ENCODE data around the gene RAB25.

Gene RAB25

DNA sequence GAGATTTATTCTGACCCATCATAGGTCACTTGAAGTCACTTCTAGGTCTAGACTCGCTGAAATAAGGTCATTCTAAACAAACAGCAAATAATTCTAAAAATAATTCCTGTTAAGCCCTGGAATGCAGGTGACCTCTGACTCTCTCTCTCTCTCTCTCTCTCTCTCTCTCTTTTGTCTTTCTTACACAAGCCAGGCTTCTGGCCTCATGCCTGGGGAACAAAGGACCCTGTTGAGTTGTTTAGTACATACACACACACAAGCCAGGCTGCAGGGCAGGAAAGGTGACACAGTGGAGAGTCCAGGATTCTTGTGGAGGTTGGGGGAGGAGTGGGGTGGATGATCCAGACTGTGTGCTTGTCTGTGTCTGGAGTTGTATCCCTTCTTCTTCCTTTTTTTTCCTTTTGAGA is 25.3 kb downstream of the RAB25 start:
- Histone ChIP-seq H3K9me3 (ENCODE audit: control insufficient read depth, insufficient read depth, low read length) (no peaks in the 10 kb centered on the region), H3K27ac (ENCODE audit: low read length) (no peak overlapping the region), H3K36me3 (ENCODE audit: control insufficient read depth, insufficient read depth, low read length) (no peaks in the 10 kb centered on the region), H3K4me1 (ENCODE audit: control insufficient read depth, insufficient read depth, low read length) (peaks cover 7% of the 10 kb centered on the region; the same call in 1 of the 2 replicates), H3K4me3 (ENCODE audit: low read length) (no peak overlapping the region), H3K27me3 (ENCODE audit: control insufficient read depth, insufficient read depth, low read length) (no peaks in the 10 kb centered on the region)
- DNase-seq (ENCODE audit: low read depth, low spot score), result no peak
- WGBS (ENCODE audit: insufficient coverage, insufficient read length), result no CpG with 5 or more reads among the region's 1 CpG

DNA sequence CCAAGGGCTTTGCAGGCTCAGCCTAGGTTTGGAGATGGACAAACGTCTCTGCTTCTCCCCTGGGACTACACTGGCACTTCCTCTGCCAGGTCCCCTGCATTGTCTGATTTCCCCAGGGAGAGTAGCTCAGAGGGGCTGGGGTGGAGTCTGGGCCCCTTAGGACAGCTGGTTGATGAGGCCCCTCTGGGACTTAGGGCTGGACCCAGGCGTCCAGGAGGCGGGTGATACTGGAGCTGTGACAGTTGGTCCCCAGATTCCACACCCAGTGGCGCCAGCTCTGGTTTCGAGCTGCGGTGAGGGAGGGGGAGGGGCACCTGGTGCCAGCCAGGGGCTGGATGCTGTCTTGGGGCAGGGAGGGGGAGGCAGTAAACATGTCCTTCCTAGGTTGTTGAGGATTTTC is 28.7 kb downstream of the RAB25 start:
- H3K27ac ChIP-seq (ENCODE audit: low read length), result no peak overlapping the region
- no peak for DNase-seq (ENCODE audit: low read depth, low spot score)
- no peaks in the 10 kb centered on the region for H3K9me3 ChIP-seq (ENCODE audit: control insufficient read depth, insufficient read depth, low read length)
- peaks cover 6% of the 10 kb centered on the region; the same call in 1 of the 2 replicates for H3K4me1 ChIP-seq (ENCODE audit: control insufficient read depth, insufficient read depth, low read length)
- WGBS (ENCODE audit: insufficient coverage, insufficient read length), result no CpG with 5 or more reads among the region's 6 CpGs
- H3K36me3 ChIP-seq (ENCODE audit: control insufficient read depth, insufficient read depth, low read length), result no peaks in the 10 kb centered on the region
- H3K4me3 ChIP-seq (ENCODE audit: low read length), result no peak overlapping the region
- no peaks in the 10 kb centered on the region for H3K27me3 ChIP-seq (ENCODE audit: control insufficient read depth, insufficient read depth, low read length)

DNA sequence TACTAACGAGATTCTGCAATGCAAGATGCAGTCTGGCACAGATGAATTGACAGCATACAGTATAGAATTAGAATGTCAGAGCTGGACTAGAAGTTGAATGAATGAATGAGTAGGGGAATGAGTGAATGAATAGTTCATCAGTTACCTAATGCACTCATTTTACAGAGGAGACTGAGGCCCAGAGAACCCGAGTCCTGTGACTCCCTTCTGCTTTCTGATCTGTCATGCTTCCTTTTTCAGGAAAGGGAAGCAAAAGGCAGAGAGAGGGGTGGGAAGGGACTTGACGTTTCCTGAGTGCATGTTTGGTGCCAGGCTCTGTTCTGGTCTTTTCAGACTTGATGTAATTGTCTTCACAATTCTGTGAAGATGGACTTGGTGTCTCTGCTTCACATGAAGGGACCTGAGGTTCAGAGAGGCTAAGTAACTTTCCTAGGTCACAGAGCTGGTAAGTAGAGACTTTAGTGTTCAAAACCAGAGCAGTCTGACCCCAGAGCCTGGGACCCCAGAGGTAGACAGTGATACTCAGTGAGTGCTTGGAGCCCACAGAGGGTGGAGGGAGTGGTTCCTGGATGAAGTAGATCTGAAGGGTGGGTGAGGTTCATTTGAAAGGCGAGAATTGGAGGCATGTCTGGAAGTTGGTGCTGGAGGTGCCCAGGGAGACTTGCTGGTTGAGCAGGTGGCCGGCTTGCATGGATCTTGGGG is 29.3 kb downstream of the RAB25 start:
- Histone ChIP-seq H3K4me3 (ENCODE audit: low read length) (no peak overlapping the region), H3K4me1 (ENCODE audit: control insufficient read depth, insufficient read depth, low read length) (peaks cover 3% of the 10 kb centered on the region; the same call in 1 of the 2 replicates), H3K36me3 (ENCODE audit: control insufficient read depth, insufficient read depth, low read length) (no peaks in the 10 kb centered on the region), H3K27ac (ENCODE audit: low read length) (no peak overlapping the region), H3K27me3 (ENCODE audit: control insufficient read depth, insufficient read depth, low read length) (no peaks in the 10 kb centered on the region), H3K9me3 (ENCODE audit: control insufficient read depth, insufficient read depth, low read length) (no peaks in the 10 kb centered on the region)
- WGBS (ENCODE audit: insufficient coverage, insufficient read length), result no CpG with 5 or more reads among the region's 5 CpGs
- DNase-seq (ENCODE audit: low read depth, low spot score), result no peak

DNA sequence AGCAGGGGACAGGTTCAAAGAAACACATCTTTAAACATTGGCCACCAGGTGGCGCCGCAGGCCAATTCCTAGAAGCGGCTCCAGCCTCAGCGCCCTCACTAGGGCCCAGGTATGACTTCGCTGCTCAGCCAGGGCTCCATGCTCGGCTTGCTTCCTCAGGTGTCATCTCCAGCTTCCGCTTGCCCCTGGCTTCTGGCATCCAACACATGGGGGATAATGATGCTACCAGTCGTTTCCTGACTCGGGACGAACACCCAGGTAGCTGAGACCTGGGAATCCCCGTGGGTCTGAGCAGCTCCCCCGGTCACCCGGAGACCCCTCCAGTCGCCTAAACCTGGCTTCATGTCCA is 29.9 kb downstream of the RAB25 start:
- peak; percentile 87 for DNase-seq (ENCODE audit: low read depth, low spot score)
- no CpG with 5 or more reads among the region's 14 CpGs for WGBS (ENCODE audit: insufficient coverage, insufficient read length)
- no peak overlapping the region for H3K27ac ChIP-seq (ENCODE audit: low read length)

DNA sequence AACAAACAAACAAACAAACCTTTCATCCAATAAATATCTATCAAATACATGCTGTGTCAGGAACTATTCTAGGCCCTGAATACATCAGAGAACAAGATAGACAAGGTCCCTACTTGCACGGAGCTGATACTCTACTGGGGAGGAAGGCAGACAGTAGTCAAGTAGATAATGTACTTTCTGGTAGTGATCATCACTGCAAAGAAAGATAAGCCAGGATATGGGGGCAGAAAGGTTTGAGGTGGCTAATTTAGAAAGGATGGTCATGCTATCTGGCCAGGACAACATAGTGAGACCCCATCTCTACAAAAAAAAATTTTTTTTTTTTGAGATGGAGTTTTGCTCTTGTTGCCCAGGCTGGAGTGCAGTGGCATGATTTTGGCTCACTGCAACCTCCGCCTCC is 30.6 kb downstream of the RAB25 start:
- H3K9me3 ChIP-seq (ENCODE audit: control insufficient read depth, insufficient read depth, low read length), result no peaks in the 10 kb centered on the region
- no peaks in the 10 kb centered on the region for H3K27me3 ChIP-seq (ENCODE audit: control insufficient read depth, insufficient read depth, low read length)
- H3K36me3 ChIP-seq (ENCODE audit: control insufficient read depth, insufficient read depth, low read length), result no peaks in the 10 kb centered on the region
- no peak for DNase-seq (ENCODE audit: low read depth, low spot score)
- H3K4me3 ChIP-seq (ENCODE audit: low read length), result no peak overlapping the region
- WGBS (ENCODE audit: insufficient coverage, insufficient read length), result no CpG with 5 or more reads among the region's 2 CpGs
- H3K4me1 ChIP-seq (ENCODE audit: control insufficient read depth, insufficient read depth, low read length), result peaks cover 3% of the 10 kb centered on the region; the same call in 1 of the 2 replicates
- no peak overlapping the region for H3K27ac ChIP-seq (ENCODE audit: low read length)

More for the DNA sequence above, 29.9 kb downstream of the RAB25 start:
- no peaks in the 10 kb centered on the region for H3K36me3 ChIP-seq (ENCODE audit: control insufficient read depth, insufficient read depth, low read length)
- H3K27me3 ChIP-seq (ENCODE audit: control insufficient read depth, insufficient read depth, low read length), result no peaks in the 10 kb centered on the region
- peaks cover 3% of the 10 kb centered on the region; the same call in 1 of the 2 replicates for H3K4me1 ChIP-seq (ENCODE audit: control insufficient read depth, insufficient read depth, low read length)
- H3K4me3 ChIP-seq (ENCODE audit: low read length), result no peak overlapping the region
- no peaks in the 10 kb centered on the region for H3K9me3 ChIP-seq (ENCODE audit: control insufficient read depth, insufficient read depth, low read length)

DNA sequence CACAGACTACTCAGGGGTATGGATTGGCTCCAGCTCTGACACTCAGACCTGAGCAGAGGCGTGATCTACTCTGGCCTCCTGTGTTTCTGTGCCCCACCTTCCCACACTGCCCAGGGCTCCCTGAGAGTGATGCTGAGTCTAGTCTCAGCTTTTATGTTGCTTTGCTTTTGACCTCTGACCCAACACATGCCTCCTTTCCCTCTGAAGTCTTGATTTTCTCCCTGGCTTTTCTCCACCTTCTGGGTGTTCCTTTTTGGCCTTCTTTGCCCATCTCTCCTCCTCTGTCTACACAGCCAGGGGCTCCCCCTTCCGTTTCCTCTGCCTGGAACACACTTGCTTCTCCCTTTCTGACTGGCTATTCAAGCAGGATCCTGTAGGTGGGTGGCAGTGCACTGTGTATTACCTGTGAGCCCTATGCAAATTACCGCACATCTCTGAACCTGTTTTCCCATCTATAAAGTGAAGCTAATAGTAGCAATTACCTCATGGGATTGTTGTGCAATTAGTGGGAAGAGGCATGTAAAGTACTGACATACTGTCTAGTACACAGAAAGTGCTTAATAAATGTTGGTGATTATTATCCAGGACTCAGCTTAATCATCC is 35.0 kb downstream of the RAB25 start:
- Histone ChIP-seq H3K27me3 (ENCODE audit: control insufficient read depth, insufficient read depth, low read length) (no peaks in the 10 kb centered on the region), H3K4me1 (ENCODE audit: control insufficient read depth, insufficient read depth, low read length) (no peaks in the 10 kb centered on the region), H3K27ac (ENCODE audit: low read length) (no peak overlapping the region), H3K36me3 (ENCODE audit: control insufficient read depth, insufficient read depth, low read length) (no peaks in the 10 kb centered on the region; the same call in 1 of the 2 replicates), H3K4me3 (ENCODE audit: low read length) (no peak overlapping the region), H3K9me3 (ENCODE audit: control insufficient read depth, insufficient read depth, low read length) (no peaks in the 10 kb centered on the region)
- WGBS (ENCODE audit: insufficient coverage, insufficient read length), result no CpG with 5 or more reads among the region's 3 CpGs
- DNase-seq (ENCODE audit: low read depth, low spot score), result no peak

DNA sequence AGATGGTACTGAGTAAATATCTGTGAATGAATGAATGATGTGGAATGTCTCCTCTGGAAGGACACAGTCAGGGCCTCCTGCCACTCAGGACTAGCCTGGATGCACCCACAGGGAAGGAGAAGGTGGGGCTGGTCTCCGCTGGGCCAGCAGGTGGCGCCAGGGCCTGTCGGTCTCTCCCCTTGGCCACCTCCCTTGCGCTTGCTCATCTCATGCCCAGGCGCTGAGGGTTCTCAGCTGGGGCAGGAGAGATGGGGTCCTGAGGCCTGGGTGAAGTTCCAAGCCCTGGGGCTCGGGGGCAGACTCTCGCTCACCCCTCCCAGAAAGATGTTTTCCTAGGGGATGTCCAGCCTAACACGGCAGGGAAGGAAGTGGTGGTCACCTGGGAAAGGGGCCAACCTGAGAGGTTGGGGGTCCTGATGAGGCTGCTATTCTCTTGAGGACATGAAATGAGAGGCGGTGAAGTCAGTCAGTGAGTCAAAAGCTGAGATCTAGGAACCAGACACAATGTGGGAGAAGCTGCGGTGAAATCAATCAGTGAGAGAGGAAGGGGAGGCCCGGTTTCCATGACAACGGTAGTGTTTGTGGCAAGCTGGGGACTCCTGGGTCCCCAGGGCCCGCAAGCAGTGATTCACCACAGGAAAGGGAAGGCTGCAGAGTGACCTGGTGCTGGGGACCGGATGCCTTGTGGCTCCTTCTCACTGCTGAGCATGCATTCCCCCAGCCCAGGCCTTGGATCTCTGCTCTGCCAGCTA is 35.9 kb downstream of the RAB25 start:
- Histone ChIP-seq H3K4me3 (ENCODE audit: low read length) (no peak overlapping the region), H3K4me1 (ENCODE audit: control insufficient read depth, insufficient read depth, low read length) (no peaks in the 10 kb centered on the region), H3K9me3 (ENCODE audit: control insufficient read depth, insufficient read depth, low read length) (no peaks in the 10 kb centered on the region), H3K27me3 (ENCODE audit: control insufficient read depth, insufficient read depth, low read length) (no peaks in the 10 kb centered on the region), H3K27ac (ENCODE audit: low read length) (no peak overlapping the region), H3K36me3 (ENCODE audit: control insufficient read depth, insufficient read depth, low read length) (no peaks in the 10 kb centered on the region; the same call in 1 of the 2 replicates)
- no CpG with 5 or more reads among the region's 14 CpGs for WGBS (ENCODE audit: insufficient coverage, insufficient read length)
- DNase-seq (ENCODE audit: low read depth, low spot score), result no peak

DNA sequence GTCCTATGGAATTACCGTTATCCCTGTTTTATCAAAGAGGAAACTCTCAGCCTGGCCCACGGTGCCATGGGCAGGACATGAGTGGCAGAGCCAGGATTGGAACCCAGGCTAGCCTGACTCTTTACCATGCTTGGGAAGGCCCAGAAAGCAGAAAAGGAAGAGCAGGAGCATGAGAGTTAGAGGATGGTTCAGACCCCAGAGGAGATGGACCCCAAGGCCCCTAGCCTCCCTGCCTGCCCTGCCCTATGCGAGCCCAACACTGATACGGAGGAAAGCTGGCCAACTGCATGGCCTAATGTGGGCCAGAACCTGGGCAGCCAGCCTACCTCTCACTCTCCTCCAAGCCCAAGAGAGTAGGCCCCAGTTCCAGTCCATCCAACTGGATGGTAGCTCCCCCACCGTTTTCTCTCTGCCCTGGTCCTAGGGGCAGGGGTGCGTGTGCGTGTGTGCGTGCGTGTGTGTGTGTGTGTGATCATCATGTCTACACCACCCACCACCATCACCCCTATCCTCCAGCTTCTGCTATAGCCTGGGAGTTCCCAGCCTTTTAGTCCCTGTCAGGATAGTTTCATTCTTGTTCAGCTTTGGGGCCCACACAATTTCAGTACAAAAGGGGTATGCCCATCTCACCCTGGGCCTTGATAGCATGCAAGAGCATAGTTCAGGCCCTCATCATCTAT is 36.7 kb downstream of the RAB25 start:
- Histone ChIP-seq H3K4me1 (ENCODE audit: control insufficient read depth, insufficient read depth, low read length) (no peaks in the 10 kb centered on the region), H3K9me3 (ENCODE audit: control insufficient read depth, insufficient read depth, low read length) (no peaks in the 10 kb centered on the region), H3K27ac (ENCODE audit: low read length) (no peak overlapping the region), H3K36me3 (ENCODE audit: control insufficient read depth, insufficient read depth, low read length) (no peaks in the 10 kb centered on the region; the same call in 1 of the 2 replicates), H3K4me3 (ENCODE audit: low read length) (no peak overlapping the region), H3K27me3 (ENCODE audit: control insufficient read depth, insufficient read depth, low read length) (no peaks in the 10 kb centered on the region)
- no CpG with 5 or more reads among the region's 9 CpGs for WGBS (ENCODE audit: insufficient coverage, insufficient read length)
- no peak for DNase-seq (ENCODE audit: low read depth, low spot score)

DNA sequence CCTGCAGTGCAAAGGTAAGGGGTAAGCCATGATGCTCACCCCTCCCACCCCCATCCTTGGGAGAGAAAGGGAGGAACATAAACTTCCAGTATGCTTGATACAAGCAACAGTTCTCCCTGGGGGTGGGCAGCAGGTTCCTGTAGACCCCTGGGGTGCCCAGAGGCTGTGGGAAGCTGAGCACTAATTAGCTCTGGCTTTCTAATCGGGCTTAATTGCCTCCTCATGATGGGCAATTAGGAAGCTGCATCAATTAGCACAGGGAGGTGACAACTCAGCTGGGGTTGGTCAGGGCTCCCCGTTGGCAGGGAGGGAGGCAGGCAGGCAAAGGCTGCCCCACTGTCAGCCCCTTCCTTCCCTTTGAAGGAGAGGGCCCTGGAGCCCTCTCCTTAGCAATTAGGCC is 37.8 kb downstream of the RAB25 start:
- WGBS (ENCODE audit: insufficient coverage, insufficient read length), result no CpG with 5 or more reads among the region's 2 CpGs
- DNase-seq (ENCODE audit: low read depth, low spot score), result no peak
- H3K36me3 ChIP-seq (ENCODE audit: control insufficient read depth, insufficient read depth, low read length), result no peaks in the 10 kb centered on the region; the same call in 1 of the 2 replicates
- H3K4me3 ChIP-seq (ENCODE audit: low read length), result no peak overlapping the region
- H3K9me3 ChIP-seq (ENCODE audit: control insufficient read depth, insufficient read depth, low read length), result no peaks in the 10 kb centered on the region
- H3K27me3 ChIP-seq (ENCODE audit: control insufficient read depth, insufficient read depth, low read length), result no peaks in the 10 kb centered on the region
- H3K4me1 ChIP-seq (ENCODE audit: control insufficient read depth, insufficient read depth, low read length), result peaks cover 5% of the 10 kb centered on the region
- no peak overlapping the region for H3K27ac ChIP-seq (ENCODE audit: low read length)

DNA sequence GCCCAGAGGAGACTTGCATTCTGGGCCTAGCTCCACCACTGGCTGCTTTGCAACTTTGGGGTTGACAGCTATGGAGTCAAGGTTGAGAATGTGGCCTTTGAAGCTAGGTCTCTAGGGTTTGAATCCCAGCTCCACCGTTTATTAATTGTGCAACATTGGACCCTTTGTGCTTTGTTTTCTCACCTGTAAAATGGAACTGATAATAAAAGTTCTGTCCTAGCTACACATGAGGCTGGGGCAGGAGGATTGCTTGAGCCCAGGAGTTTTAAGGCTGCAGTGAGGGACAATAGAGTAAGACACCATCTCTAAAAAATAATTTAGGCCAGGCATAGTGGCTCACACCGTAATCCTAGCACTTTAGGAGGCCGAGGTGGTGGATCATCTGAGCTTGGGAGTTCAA is 38.3 kb downstream of the RAB25 start:
- Histone ChIP-seq H3K4me3 (ENCODE audit: low read length) (no peak overlapping the region), H3K4me1 (ENCODE audit: control insufficient read depth, insufficient read depth, low read length) (peaks cover 10% of the 10 kb centered on the region), H3K36me3 (ENCODE audit: control insufficient read depth, insufficient read depth, low read length) (no peaks in the 10 kb centered on the region; the same call in 1 of the 2 replicates), H3K27me3 (ENCODE audit: control insufficient read depth, insufficient read depth, low read length) (no peaks in the 10 kb centered on the region), H3K9me3 (ENCODE audit: control insufficient read depth, insufficient read depth, low read length) (no peaks in the 10 kb centered on the region), H3K27ac (ENCODE audit: low read length) (no peak overlapping the region)
- no peak for DNase-seq (ENCODE audit: low read depth, low spot score)
- no CpG with 5 or more reads among the region's 3 CpGs for WGBS (ENCODE audit: insufficient coverage, insufficient read length)
